Measurements from ENCODE around the gene GDPD4. TPM values are rescaled to one million over a fixed set of nuclear protein-coding genes. Genes with fewer than 3 reads are reported as not detected.

GDPD4 gene
- polyA plus RNA-seq, 1 experiment, result not detected

GRCh38 chr11:77193167-77193566 is 108.3 kb downstream of the GDPD4 start:
- CTCF ChIA-PET, result interaction anchor here (1.0 to 5.4 kb wide), 2 partner anchors 347 to 355 kb away, joined by 3 to 93 read pairs; no protein-coding TSS in a partner anchor

GRCh38 chr11:77191823-77192495 is 109.5 kb downstream of the GDPD4 start:
- POLR2A ChIA-PET, result no interaction called here
- TF ChIP-seq CTCF (IDR thresholded peaks at IDR 0.05; ENCODE audit: low read depth, low read length), result peak; percentile 50
- H3K27ac ChIP-seq (ENCODE audit: low read depth, low read length), result no peak overlapping the region
- no peak for DNase-seq (ENCODE audit: low read depth, low spot score)
- CTCF ChIA-PET, result interaction anchor here (1.0 kb wide), 1 partner anchor 348 kb away, joined by 3 read pairs; no protein-coding TSS in a partner anchor
- peaks cover 3% of the 10 kb centered on the region for H3K27me3 ChIP-seq (ENCODE audit: control insufficient read depth, insufficient read depth, low read length)
- no peaks in the 10 kb centered on the region; the same call in 1 of the 2 replicates for H3K9me3 ChIP-seq (ENCODE audit: control insufficient read depth, insufficient read depth, low read length)
- H3K4me3 ChIP-seq (ENCODE audit: low read depth, low read length), result no peak overlapping the region

More at GRCh38 chr11:77193167-77193566, 108.3 kb downstream of the GDPD4 start:
- DNase-seq (ENCODE audit: low read depth, low spot score), result no peak
- Histone ChIP-seq H3K27ac (ENCODE audit: low read depth, low read length) (no peak overlapping the region), H3K9me3 (ENCODE audit: control insufficient read depth, insufficient read depth, low read length) (no peaks in the 10 kb centered on the region; the same call in 1 of the 2 replicates), H3K4me3 (ENCODE audit: low read depth, low read length) (no peak overlapping the region), H3K27me3 (ENCODE audit: control insufficient read depth, insufficient read depth, low read length) (peaks cover 3% of the 10 kb centered on the region)
- no peak for TF ChIP-seq CTCF (IDR thresholded peaks at IDR 0.05; ENCODE audit: low read depth, low read length)
- POLR2A ChIA-PET, result no interaction called here

GRCh38 chr11:77191429-77191822 is 110.1 kb downstream of the GDPD4 start:
- H3K4me3 ChIP-seq (ENCODE audit: low read depth, low read length), result no peak overlapping the region
- POLR2A ChIA-PET, result no interaction called here
- CTCF ChIA-PET, result no interaction called here
- no peak for TF ChIP-seq CTCF (IDR thresholded peaks at IDR 0.05; ENCODE audit: low read depth, low read length)
- no peak for DNase-seq (ENCODE audit: low read depth, low spot score)
- H3K27me3 ChIP-seq (ENCODE audit: control insufficient read depth, insufficient read depth, low read length), result peaks cover 3% of the 10 kb centered on the region
- no peak overlapping the region for H3K27ac ChIP-seq (ENCODE audit: low read depth, low read length)
- H3K9me3 ChIP-seq (ENCODE audit: control insufficient read depth, insufficient read depth, low read length), result no peaks in the 10 kb centered on the region; the same call in 1 of the 2 replicates

GRCh38 chr11:77190331-77191075 is 111.0 kb downstream of the GDPD4 start:
- H3K4me3 ChIP-seq (ENCODE audit: low read depth, low read length), result no peak overlapping the region
- no peak for DNase-seq (ENCODE audit: low read depth, low spot score)
- ChIA-PET POLR2A (no interaction called here), CTCF (interaction anchor here (1.4 to 5.5 kb wide), 2 partner anchors 63 to 143 kb away, joined by 5 to 62 read pairs; partner anchors contain the start of gene MYO7A)
- no peaks in the 10 kb centered on the region; the same call in 1 of the 2 replicates for H3K9me3 ChIP-seq (ENCODE audit: control insufficient read depth, insufficient read depth, low read length)
- TF ChIP-seq CTCF (IDR thresholded peaks at IDR 0.05; ENCODE audit: low read depth, low read length), result no peak
- H3K27ac ChIP-seq (ENCODE audit: low read depth, low read length), result no peak overlapping the region
- H3K27me3 ChIP-seq (ENCODE audit: control insufficient read depth, insufficient read depth, low read length), result peaks cover 4% of the 10 kb centered on the region

Measured in AG04450 (cell line).